ENCODE results near the gene RB1. TPM values are rescaled to one million over a fixed set of nuclear protein-coding genes. Genes with fewer than 3 reads are reported as not detected.

Gene RB1
- total RNA-seq, 1 experiment from 2014 or later, result 20.4 TPM

Other genes with a start within 250 kb of the RB1 start
- 27.1 and 27.7 TPM in 2 replicates for gene MED4, start 208.6 kb upstream of the RB1 start, total RNA-seq (2014; rRNA removed; shearing (Covaris generic))
- gene ITM2B, start 70.5 kb upstream of the RB1 start, total RNA-seq (2014; rRNA removed; shearing (Covaris generic)), result 141 and 211 TPM in 2 replicates
- 3.7 and 8.9 TPM in 2 replicates for gene LPAR6, start 109.4 kb downstream of the RB1 start, total RNA-seq (2014; rRNA removed; shearing (Covaris generic))
- 7.0 and 7.6 TPM in 2 replicates for gene RCBTB2, start 229.3 kb downstream of the RB1 start, total RNA-seq (2014; rRNA removed; shearing (Covaris generic))